Skeletal muscle cell (primary cell): ENCODE data around the gene LCLAT1.

ENCODE experiments used
- DNase-seq: peaks from one replicate; pipeline ENCODE4 v3.0.0-alpha.2; 2010; ENCODE audit warnings: low read depth
- H3K4me3 ChIP-seq: 2 replicates; pipeline ENCODE4 v1.5.1; 2011; ENCODE audit warnings: low read depth, mild to moderate bottlenecking, control low read depth, low read length, moderate library complexity

Gene LCLAT1

DNA sequence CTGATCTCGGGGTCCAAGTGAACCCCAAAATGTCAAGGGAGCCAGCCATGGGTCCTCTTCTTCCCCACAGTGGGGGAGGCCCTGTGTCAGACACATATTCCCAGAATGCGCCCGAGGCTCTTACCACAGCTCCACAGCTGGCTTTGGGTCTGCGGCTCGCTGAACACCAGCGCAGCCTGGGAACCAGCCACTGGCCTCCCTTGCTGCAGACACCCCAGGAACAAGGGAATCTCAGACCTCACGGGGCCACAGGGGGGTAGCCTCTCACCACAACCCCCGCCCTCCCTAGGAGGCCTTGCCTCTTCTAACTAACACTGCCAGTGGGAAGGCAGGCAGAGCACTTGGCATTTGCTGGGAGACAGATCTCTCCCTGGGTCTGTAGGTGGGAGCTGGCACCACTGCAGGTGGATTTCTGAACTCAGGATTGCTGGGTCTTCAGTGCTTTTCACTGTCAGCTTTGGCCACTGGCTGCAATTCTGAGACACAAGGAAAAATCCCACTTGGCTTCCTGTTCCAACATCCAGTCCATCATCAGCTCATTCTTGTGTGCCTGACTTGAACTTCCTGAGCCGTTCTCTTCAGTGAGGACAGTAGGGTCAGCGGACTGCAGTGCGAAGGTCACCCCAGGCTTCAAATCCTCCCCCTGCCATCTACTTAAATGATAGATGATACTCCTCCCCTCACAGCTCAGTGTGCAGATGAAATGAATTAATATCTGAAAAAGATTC lies 231.5 kb downstream of the LCLAT1 start:
- DNase-seq = no peak
- no peak overlapping the region for H3K4me3 ChIP-seq

DNA sequence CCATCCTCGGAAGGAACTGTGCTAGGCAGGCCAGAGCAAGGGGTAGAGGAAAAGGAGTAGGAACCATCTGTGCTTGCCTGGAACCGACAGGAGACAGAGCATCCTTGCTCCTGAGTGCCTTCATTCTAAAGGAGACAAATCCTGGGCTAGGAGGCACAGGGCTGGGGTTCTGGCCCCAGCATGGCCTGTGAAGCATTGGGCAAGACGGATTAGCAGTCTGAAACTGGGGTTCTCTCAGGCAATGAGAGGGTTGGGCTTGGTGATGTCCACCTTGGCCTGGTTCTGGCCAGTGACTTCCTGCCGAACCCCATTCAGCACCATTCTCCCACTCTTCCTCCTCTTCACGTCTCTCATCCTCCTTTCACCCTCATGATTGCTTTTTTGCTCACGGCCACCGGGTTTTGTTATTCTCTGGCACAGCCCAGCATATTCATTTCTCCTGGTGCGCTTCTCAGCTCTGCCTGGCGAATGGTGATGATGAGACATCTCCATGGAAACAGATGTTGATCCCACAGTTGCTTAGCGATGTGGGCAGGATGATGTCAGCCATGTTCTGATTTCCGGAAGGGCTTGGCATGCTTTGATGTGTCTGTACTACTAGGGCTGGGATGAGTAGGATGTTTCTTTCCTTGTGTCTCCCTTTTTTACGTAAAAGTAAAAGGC lies 232.5 kb downstream of the LCLAT1 start:
- no peak overlapping the region for H3K4me3 ChIP-seq
- no peak for DNase-seq

DNA sequence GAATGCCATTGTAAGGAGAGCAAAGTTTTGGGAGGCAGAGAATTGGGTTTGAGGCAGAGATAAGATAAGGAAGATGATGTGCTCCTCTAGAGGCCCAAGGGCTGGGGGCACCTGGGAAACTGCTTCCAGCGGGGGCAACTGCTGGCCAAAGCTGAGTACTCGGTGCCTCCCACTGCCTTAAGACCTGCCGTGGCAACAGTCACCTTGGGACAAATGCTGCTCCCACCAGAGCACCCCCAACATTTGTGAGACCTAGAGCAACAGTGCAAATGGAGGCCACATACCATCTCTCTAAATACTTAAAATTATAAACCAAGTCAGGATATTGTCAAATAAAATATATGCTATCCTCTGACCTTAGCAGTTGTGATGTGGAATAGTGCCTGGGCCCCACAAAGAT lies 233.1 kb downstream of the LCLAT1 start:
- H3K4me3 ChIP-seq = no peak overlapping the region

DNA sequence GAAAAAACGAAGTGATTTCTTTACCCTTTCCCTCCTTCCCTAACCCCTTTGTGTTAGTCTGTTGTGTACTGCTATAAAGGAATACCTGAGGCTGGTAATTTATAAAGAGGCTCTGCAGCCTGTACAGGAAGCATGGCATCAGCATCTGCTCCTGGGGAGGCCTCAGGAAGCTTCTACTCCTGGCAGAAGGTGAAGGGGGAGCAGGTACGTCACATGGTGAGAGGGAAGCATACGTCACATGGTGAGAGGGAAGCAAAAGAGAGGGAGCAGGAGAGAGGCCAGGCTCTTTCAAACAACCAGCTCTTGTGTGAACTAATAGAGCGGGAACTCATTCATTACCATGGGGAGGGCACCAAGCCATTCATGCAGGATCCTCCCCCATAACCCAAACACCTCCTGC lies 234.0 kb downstream of the LCLAT1 start:
- H3K4me3 ChIP-seq = no peak overlapping the region
- DNase-seq = no peak

More for the DNA sequence above, 233.1 kb downstream of the LCLAT1 start:
- no peak for DNase-seq

DNA sequence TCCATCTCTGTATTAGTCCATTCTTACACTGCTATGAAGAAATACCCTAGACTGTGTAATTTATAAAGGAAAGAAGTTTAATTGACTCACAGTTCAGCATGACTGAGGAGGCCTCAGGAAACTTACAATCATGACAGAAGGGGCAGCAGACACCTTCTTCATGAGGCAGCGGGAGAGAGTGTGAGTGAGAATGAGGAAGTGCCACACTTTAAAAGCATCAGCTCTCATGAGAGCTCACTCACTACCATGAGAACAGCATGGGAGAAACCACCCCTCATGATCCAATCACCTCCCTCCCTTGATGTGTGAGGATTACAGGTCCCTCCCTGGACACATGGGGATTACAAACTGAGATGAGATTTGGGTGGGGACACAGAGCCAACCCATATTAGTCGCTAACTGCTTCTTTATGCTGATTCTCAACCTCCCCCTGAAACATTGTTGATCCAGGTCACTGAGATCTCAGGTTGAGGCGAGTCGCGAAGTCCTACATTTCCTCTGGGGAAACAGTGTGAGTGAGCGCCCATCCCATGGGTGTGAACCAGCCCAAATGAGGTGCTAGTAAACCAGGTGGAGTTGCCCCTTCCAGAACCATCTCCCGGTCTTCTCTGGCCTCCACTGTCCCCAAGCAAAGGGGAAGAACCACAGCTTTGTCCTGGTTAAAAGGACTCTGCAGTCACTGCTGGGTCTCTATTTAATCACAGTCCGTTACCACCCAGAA lies 236.3 kb downstream of the LCLAT1 start:
- DNase-seq = no peak
- no peak overlapping the region for H3K4me3 ChIP-seq

DNA sequence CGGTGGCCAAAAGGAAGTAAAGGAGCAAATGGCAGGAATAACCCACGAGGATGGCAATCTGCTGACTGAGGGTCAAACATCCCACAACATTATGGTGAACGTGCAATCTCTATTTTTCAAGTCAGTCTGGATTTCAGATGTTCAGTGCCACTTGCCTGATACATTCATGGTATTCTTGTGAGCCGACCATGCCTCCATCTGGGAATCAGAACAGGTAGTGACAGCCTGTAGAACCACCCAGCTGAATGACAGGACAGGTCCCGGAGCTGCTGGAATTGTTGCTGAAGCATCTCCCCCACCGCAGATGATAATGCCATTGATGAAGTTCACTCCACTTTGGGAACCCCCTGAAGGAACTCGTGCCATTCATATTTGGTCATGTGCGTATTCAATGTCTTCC lies 237.0 kb downstream of the LCLAT1 start:
- no peak overlapping the region for H3K4me3 ChIP-seq
- no peak for DNase-seq

DNA sequence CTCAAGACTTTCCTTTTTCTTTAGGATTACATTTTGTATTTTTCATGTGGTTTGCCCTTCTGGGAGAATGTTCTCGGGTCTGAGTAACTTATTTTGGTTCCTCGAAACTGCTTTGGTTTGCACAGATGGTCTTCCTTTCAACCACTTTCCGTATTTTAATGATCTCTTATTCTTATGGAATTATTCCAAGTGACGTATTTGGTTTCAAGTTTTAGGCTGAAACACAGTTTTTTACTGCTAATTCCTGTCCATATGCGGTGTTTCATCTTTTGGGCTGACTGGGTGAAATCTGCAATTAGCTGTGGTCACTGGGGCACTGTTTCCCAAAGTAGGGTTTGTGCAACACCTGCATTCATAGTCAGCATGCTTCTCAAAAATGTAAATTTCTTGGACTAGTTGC lies 237.5 kb downstream of the LCLAT1 start:
- DNase-seq = no peak
- no peak overlapping the region for H3K4me3 ChIP-seq

DNA sequence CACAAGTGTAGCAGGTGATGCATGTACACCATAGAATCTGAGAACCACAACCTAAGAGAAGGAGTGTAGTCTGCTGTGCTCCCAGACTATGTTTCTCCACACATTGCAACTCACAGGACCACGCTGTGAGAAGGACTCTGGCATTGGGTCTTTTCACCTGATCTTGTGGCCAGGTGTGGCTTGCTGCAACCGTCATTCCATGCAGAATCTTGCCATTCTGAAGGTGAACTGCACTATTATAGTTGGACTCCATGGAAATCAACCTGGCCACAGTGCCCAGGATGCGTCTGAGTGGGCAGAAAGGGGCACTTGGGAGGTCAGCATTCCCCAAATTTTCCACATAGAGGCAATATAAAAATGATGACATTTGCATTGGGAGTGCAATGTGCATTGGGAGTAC lies 237.9 kb downstream of the LCLAT1 start:
- no peak overlapping the region for H3K4me3 ChIP-seq
- no peak for DNase-seq

DNA sequence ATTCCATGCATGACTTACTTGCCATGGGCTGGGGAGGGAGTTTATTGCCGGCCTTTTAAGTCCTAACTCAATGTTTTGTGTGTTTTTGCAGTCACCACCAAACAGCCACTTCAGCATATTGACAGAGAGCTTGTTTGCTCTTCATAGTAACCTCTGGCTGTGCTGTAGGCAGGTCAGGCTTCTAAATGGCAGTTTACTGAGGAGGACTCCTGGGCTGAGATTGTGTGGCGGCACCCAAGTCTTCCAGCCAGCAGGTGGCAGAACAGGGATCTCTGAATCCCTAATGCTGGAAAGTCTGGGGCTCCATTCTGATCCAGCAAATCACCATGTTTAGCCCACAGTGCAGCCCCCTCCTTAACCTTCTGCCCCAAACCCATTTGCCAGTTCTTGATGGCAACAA lies 239.0 kb downstream of the LCLAT1 start:
- no peak overlapping the region for H3K4me3 ChIP-seq
- DNase-seq = no peak

DNA sequence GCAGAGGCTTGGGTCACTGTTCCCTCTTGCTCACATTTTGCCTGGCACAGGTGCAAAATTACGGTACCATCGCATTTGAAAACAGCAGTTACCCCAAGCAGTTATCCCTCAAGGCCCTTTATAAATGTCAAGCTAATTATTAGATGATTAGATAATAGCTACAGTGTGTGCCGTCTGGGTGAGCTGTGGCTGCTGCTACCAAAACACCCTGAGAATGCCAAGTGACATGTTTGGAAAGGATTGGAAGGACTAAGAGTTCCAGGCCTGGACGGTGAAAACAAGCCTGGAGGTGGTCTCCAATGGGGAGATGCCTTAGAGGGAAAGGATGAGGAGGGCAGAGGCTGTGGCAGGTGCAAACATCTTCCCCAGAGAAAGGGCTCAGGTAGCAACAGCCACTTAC lies 239.6 kb downstream of the LCLAT1 start:
- no peak overlapping the region for H3K4me3 ChIP-seq
- DNase-seq = no peak

DNA sequence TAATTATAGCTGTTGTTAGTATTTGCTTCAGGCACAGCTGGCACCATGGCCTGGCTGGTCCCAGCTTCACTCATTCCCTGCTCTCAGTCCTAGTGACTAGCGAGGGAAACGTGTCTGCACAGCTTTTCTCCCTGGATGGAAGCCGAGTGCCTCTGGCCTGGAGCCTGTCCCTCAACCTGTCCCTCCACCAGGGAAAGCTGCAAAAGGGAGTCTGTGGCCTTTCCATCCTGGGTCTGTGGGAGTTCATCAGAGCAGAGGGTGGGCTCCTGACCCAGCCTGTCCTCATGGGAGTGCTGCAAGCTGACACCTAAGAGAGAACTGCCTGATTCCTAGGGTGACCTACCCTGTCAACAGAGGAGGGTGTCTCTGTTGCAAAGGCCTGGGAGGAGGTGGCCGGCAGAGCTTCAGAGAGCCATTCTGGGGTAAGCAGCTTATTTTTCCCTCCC lies 241.9 kb downstream of the LCLAT1 start:
- H3K4me3 ChIP-seq = no peak overlapping the region
- no peak for DNase-seq

DNA sequence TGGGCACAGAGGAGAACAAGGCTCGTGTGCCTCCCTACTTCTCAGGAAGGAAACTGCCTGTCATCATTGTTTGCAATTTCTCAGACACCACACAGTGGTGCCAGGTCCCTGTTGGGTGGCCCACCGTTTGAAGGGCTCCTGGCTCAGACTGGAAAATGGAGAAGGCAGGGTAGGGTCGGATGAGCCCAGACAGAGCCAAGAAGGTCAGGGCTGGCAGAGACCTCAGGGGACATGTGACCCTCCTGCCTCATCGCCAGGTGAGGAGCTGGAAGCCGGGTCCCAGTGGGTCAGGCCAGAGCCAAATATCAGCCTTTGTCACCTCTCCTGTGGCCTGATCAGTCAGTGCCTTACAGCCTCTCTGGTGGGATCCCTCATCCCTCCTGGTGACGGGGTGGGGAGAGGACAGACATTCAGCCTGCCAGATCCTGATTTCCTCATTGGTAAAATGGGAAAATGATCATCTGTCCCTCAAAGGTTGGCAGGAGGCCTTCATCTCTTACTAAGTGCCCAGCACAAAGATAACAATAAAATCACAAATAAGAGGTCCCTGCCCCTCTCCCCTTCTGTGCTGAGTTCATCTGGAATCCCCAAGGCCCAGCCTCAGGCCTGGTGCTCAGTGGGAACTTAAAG lies 242.6 kb downstream of the LCLAT1 start:
- no peak overlapping the region for H3K4me3 ChIP-seq
- DNase-seq = no peak

DNA sequence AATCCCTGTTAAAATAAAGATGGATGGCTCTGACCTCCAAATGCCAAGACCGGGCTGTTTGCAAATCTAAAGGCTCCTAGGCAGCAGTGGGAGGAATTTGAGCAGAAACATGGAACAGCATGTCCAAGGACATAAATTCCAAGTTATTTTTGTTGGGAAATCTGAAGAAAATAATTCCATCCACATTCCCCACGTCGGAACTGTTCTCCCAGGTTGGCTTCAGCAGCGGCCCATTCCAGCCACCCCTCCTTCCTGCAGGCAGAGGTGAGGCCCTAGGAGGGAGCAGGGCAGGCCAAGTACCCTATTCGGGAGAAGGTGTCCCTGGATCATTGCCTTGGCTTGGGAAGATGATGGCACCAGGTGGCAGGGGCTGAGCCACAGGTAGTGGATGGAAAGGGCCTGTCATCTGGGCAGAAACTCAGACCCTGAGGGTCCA lies 243.1 kb downstream of the LCLAT1 start:
- no peak overlapping the region for H3K4me3 ChIP-seq
- no peak for DNase-seq

DNA sequence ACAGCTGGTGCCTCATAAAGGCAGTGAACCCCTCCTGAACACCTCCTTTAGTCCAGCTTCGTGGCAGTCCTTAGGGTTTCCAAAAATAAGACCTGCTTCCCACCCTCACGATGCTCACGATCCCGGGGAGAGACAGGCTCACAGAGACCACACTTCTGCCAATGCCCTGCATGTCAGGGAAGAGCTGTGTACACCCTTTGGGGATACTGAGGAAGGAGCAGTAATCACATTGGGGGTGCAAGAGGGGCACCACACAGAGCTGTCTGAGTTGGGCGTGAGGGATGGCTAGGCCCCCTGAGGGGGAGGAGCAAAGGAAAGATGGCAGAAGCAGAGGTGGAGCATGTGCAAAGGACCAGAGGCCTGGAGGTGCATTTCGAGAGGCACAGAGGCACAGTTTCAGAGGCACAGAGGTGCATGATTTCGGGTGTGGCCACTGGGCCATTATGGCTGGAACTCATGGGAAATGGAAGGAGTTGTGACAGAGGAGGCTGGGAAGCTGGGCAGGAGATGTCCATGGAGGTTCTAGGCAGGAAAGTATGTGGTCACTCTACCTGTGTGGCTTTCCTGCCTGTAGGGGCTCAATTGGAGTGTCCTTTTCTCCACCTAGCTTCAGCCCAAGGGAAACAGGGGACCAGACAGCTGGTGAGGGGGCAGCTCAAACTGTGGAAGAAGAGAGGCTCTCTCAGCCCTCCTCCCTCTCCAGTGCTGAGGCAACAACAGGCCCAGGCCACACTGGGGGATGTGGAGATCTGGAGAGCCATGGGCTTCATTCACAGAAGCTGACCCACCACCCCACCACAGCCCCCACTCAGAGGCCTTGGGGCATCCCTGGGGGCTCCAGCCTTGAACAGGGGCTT lies 244.3 kb downstream of the LCLAT1 start:
- H3K4me3 ChIP-seq = no peak overlapping the region
- DNase-seq = no peak

DNA sequence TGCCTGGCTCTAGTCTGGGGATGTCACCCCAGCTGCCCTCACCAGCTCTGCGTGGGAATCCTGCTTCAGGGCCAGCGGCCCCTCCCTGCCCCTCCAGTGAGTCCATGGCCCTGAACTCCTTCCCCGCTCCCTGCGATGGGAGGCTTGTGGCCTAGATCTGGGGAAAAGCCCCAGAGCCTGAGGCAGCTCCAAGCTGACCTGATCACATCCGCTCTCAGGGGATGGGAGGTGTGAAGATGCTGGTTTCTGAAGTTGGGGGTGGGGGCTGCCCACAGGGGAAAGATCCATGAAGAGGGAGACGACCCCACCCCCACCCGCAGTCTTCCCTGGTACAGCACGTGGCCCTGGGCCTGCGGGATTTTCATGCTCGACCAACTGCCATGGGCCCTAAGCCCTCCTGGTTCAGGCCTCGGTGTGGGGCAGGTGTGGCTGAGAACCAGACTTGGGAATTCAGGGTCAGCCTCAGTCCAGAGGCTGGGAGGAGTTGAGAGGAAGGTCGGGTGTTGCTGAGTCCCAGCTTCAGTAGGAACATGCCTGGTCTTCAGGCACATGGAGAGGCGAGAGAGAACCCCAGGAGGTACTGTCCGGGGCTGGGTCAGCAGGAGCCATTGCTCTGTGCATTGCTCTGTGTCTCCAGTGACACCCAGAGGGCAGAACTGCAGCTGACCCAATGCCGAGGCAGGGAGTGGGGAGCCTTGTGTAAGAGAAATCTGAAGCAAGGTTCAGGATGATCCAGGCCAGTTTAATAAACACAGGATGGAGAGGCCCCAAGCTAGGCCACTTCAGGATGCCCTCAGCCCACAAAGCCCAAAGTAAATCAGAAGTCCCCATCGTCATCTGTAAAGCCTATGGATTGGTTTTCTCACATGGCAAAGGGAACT lies 245.1 kb downstream of the LCLAT1 start:
- no peak overlapping the region for H3K4me3 ChIP-seq
- no peak for DNase-seq

DNA sequence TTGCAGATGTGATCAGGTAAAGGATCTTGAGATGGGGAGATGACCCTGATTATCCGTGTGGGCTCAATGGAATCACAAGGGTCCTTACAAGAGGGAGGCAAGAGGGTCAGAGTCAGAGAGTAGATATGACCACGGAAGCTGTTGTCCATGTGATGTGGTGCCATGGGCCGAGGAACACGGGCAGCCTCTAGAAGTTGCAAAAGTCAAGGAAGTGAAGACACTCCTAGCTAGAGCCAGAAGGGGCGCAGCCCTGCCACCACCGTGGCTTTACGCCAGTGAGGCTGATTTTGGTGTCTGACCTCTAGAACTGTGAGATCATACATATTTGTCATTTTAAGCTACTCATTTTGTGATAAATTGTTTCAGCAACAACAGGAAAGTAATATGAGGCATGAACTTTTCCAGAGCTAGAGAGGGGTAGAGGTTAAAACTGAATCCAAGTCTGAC lies 245.8 kb downstream of the LCLAT1 start:
- no peak for DNase-seq
- H3K4me3 ChIP-seq = no peak overlapping the region
